Large intestine (tissue), 3 donors: ENCODE data around the gene EIF4B. TPM values are rescaled to one million over a fixed set of nuclear protein-coding genes. Genes with fewer than 3 reads are reported as not detected.

Experiments
- DNase-seq, 2 donors: peaks; one replicate each; pipeline versions ENCODE4 v3.0.0 to v3.0.0-alpha.2; 2013
- H3K27ac ChIP-seq: one replicate; pipeline ENCODE4 v1.5.1; 2013; ENCODE audit warnings: low read length
- H3K27me3 ChIP-seq: 2 replicates; pipeline ENCODE4 v1.6.1; 2013; ENCODE audit warnings: low read length; ENCODE audit not compliant: control insufficient read depth, insufficient read depth
- H3K36me3 ChIP-seq: 2 replicates; pipeline ENCODE4 v1.6.1; 2013; ENCODE audit warnings: low read length; ENCODE audit not compliant: control insufficient read depth, insufficient read depth
- H3K4me1 ChIP-seq: one replicate; pipeline ENCODE4 v1.6.1; 2013; ENCODE audit warnings: low read length; ENCODE audit not compliant: control insufficient read depth, insufficient read depth
- H3K4me3 ChIP-seq: one replicate; pipeline ENCODE4 v1.5.1; 2013; ENCODE audit warnings: low read length
- H3K9me3 ChIP-seq: one replicate; pipeline ENCODE4 v1.6.1; 2013; ENCODE audit warnings: mild to moderate bottlenecking, low read depth, low read length, moderate library complexity; ENCODE audit not compliant: control insufficient read depth
- WGBS: methylation state at CpG from one replicate; pipeline ENCODE4 v1.1.5; 2013; ENCODE audit warnings: low lambda C conversion rate; ENCODE audit not compliant: insufficient coverage; 5-methylcytosine and 5-hydroxymethylcytosine counted together
- polyA plus RNA-seq: library from polyadenylated mRNA; unstranded; fragments of 120-200 nt; gene quantifications from one replicate; pipeline ENCODE4 v1.2.1, GENCODE V29; 2013

The EIF4B gene
- polyA plus RNA-seq, 1 donor, result 418 TPM

DNA sequence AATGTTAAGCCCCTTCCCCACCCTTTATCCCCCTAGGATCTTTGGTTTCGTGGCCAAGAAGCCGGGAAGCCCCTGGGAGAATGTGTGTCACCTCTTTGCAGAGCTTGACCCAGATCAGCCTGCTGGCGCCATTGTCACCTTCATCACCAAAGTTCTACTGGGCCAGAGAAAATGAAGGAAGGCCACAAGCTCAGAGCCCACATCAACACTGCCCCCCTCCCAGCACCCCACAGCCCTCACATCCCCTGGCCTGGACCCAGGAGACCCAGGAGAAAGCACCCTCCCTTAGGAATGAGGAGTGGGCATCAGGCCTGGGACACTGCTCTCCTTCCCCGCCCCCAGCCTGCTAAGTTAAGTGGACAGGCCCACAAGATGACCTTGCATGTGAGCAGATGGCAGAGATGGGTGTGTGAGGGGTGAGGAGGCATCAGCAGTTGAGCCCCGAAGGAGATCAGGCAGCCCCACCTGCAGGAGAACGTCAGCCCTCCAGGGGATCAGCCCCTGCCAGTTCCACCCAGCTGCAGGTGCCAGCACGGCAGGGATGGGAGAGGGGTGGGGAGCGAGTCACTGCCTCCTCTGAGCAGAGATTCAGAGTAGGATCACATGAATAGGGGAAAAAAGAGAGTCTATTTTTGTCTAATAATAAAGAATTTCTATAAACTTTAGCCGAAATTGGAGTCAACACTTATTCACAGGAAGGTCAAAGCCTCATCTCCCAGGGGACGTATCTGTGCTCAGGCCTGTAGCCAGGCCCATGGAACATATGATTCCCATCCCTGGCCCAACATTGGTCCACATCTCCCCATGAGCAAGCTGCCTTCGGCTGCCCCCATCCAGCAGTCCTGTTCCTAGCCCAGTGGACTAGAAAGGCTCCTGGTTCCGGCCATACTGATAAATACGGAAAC is 57.7 kb downstream of the EIF4B start:
- peak in 1 of 2 donors; percentile 4 for DNase-seq
- Histone ChIP-seq H3K4me3 (no peak overlapping the region), H3K4me1 (peaks cover 16% of the 10 kb centered on the region), H3K9me3 (no peaks in the 10 kb centered on the region), H3K36me3 (peaks cover 78% of the 10 kb centered on the region), H3K27ac (no peak overlapping the region), H3K27me3 (no peaks in the 10 kb centered on the region)
- WGBS, result no CpG with 5 or more reads among the region's 13 CpGs

DNA sequence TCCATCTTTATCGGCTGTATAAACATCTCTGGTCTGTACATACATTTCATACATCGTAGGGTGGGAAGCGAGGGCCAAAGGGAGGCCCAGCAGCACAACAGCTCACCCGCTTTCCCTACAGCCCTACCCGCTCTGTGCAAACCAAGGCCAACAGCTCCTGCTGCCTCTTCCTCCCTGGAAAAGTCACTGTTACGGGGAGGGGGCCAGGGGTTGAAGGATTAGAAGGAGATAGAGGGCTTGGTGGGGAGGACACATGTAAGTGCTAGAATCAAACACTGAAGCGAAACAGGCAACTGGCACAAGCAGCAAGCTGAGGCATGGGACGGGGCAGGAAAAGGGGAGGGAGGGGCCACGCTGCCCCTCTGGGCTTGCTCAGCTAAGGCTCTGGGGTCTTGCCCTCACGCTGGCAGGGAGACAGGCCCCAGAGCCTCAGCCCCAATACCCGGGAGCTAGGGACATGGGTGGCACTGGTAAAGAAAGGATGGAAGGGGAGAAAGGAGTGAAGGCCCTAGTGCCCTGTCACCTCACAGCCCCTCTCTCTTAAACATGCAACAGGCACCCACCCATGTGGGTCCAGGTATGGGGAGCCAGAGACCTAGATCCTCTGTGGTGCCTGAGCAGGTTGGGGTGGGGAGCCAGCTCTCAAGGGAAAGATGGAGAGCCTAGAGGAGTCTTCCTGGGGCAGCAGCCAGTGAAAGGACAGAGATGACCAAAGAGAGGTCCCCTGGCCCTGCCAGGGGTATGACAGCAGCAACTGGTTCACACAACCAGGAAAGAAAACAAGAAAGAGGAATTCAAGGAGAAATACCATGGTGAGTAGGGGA is 58.6 kb downstream of the EIF4B start:
- peaks cover 16% of the 10 kb centered on the region for H3K4me1 ChIP-seq
- no CpG with 5 or more reads among the region's 11 CpGs for WGBS
- no peaks in the 10 kb centered on the region for H3K9me3 ChIP-seq
- peak in 1 of 2 donors; percentile 5 for DNase-seq
- no peak overlapping the region for H3K4me3 ChIP-seq
- peaks cover 84% of the 10 kb centered on the region for H3K36me3 ChIP-seq
- no peaks in the 10 kb centered on the region for H3K27me3 ChIP-seq
- no peak overlapping the region for H3K27ac ChIP-seq

DNA sequence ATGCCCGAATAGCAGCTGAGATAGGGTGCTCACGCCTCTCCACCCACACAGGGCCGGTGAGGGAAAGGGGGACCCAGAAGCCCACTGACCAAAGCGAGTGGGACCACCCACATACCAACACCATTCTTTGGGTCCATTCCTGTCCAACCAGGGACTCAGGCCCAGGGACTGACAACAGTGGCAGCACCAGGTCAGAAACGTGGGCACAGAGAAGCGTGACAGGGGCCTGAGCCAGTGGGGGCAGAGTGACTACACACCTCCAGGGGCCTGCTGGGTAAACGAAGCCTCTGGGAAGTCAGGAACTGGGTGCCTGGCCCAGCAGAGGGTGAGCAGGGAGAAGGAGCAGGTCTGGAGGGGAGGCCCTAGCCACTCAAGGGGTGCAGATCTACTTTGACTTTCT is 59.2 kb downstream of the EIF4B start:
- Histone ChIP-seq H3K27me3 (no peaks in the 10 kb centered on the region), H3K9me3 (no peaks in the 10 kb centered on the region), H3K4me1 (peaks cover 16% of the 10 kb centered on the region), H3K4me3 (no peak overlapping the region), H3K27ac (no peak overlapping the region), H3K36me3 (peaks cover 85% of the 10 kb centered on the region)
- no CpG with 5 or more reads among the region's 7 CpGs for WGBS
- no peak for DNase-seq

DNA sequence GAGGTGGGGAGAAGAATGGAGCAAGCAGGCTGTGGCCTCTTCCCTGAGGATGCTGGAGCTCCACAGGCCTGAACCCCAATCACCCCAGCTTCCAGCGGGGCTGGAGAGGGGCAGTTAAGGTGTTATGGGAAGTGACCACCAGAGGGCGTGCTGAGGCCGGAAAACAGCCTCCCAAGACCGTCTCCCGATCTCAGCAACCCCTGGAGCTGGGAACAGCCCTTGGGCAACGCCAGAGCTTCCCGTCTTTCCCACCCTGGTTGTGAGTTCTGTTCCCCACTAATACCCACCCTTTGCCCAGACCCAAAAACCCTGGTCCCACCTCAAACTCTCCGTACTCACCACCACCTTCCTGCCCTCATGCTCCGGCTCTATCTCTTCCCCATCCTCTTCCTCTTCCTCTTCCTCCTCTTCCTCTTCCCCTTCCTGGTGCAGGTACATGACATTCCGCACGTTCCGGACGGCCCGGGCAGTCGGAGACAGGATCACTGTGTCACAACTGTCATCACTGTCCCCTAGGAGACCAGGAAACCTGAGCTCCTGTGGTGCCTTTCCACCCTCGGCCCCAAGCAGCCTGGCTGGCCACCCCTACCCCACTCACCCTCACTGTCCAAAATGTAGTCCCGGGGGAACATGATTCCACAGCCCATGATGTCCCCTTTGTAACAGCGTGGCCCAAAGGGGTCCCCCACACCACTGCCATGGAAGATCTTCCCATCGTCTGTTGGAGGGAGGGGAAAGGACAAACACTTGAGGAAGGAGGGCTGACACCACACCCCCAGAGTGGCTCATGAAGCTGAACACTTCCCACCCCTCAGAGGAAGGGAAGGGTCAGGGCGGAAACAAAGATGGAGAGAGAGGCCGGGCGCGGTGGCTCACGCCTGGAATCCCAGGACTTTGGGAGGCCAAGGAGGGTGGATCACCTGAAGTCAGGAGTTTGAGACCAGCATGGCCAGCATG is 60.0 kb downstream of the EIF4B start:
- H3K36me3 ChIP-seq, result peaks cover 86% of the 10 kb centered on the region
- WGBS, result 80% methylated on average over 2 of the region's 24 CpGs
- no peaks in the 10 kb centered on the region for H3K9me3 ChIP-seq
- no peak overlapping the region for H3K27ac ChIP-seq
- peaks cover 12% of the 10 kb centered on the region for H3K4me1 ChIP-seq
- H3K4me3 ChIP-seq, result no peak overlapping the region
- DNase-seq, result peak; percentile 67 to 77
- no peaks in the 10 kb centered on the region for H3K27me3 ChIP-seq

DNA sequence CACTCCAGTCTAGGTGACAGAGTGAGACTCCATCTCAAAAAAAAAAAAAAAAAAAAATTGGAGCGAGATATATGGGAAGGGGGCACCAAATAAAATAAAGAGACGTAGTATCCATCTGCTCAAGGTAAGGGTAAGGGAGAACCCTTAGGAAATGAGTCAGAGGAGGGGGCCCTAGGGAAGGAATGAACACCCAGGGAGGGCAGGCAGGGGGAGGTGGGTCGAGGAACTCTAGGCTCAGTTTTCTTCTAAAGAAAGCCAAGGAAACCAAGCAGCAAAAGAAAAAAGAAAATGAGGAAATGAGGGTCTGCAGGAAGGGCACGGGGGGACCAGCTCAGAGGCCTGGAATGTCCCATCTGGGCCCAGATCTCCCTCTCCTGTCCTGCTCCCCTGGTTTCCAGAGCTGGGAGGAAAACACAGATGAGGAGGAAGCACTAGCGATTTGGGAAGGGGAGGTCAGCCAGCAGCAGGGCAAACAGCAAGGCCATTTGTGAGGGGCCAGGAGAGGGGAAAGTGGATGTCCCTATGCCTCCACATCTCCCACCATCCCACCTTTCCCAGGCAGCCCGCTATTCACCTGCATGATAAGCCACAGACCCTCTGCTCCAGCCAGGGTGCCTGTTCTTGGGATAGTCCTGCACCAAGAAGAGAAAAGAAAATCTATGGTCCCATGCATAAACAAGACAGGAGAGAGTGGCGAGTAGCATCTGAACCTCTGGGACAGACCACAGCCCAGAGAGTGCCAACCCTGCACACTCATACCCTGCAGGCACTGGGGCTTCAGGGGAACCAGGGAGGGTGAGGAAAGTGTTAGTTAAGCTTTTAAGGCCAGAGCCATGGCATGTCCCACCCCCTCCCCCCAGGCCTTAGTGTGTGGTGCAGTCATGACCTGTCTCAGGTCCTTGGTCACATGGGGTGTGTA is 61.1 kb downstream of the EIF4B start:
- H3K36me3 ChIP-seq, result peaks cover 82% of the 10 kb centered on the region
- H3K27ac ChIP-seq, result no peak overlapping the region
- DNase-seq, result peak in 1 of 2 donors; percentile 3
- WGBS, result 79% methylated on average over 3 of the region's 7 CpGs
- no peak overlapping the region for H3K4me3 ChIP-seq
- H3K9me3 ChIP-seq, result no peaks in the 10 kb centered on the region
- peaks cover 6% of the 10 kb centered on the region for H3K4me1 ChIP-seq
- H3K27me3 ChIP-seq, result no peaks in the 10 kb centered on the region

DNA sequence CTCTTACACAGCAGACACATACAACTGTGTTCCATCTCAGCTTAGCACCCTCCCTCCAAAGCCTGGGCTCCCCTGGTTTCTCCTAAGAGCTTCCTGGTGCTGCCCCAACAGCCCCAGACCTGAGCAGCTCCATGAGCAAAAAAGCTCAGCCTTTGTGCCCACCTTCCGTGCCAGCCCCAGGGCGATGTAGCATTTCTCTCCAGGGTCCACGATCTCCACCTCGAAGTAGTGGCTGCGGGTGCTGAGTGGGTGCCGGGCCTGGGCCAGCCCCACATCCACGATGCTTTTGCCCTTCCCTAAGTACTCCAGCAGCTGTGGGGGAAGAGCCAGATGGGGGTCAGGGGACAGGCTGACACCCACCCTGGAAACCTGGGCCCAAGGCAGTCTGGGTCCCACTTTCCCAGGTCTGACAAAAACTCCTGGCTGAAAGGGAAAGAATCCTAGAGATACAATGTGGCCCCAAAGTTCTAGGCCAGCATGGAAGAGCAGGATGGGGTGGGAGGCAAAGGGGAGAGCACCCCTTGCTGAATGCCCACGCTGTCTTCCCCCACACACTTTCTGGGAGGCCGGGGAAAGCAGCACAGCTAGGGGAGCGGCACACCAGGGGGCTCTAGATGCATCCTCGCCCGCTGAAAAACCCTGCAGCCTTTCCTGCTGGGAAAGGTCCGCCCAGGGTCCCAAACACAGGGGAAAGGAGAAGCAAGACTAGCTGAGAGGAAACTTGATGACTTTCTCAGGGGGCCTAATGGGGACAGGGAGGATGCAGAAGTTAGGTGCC is 61.9 kb downstream of the EIF4B start:
- DNase-seq, result no peak
- no peak overlapping the region for H3K27ac ChIP-seq
- no peaks in the 10 kb centered on the region for H3K9me3 ChIP-seq
- peaks cover 81% of the 10 kb centered on the region for H3K36me3 ChIP-seq
- H3K27me3 ChIP-seq, result no peaks in the 10 kb centered on the region
- H3K4me1 ChIP-seq, result peaks cover 6% of the 10 kb centered on the region
- WGBS, result no CpG with 5 or more reads among the region's 13 CpGs
- no peak overlapping the region for H3K4me3 ChIP-seq

DNA sequence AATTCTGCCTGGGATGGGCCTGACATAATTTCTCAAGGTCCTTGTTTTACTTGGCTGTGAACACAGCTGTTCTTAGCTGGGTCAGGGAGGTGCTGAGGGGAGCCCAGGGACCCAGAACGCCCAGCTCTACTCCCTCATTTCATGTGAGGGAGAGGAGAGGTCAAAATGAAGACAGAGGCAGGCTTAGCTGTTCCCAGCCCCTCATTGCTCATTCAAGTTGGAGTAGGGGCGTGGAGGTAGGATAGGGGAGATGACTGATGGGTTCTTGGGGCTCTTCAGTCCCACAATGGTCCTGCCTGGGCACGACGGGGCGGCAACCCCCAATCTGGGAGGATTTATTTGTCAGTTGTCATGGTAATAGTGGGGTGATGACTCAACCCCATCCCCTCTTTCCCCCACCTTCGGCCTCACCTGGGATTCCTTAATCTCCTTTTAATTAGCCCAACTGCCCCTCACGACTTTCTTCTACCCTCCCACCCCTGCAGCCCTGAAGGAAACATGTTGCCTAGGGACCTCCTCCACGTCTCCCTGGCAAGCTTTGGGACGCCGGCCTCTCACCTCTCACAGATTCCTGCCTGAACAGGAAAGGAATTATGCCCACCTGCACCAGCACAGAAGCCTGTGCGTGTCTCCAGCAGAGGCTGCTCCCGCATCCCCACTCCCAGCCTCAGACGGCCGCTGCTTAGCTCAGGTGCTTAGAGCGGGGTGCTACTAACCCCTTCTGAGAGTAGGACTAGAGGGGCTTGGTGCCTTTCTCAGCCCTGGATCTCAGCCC is 62.7 kb downstream of the EIF4B start:
- peaks cover 79% of the 10 kb centered on the region for H3K36me3 ChIP-seq
- H3K27ac ChIP-seq, result no peak overlapping the region
- H3K27me3 ChIP-seq, result no peaks in the 10 kb centered on the region
- peaks cover 8% of the 10 kb centered on the region for H3K4me1 ChIP-seq
- H3K9me3 ChIP-seq, result no peaks in the 10 kb centered on the region
- H3K4me3 ChIP-seq, result no peak overlapping the region
- no peak for DNase-seq
- WGBS, result no CpG with 5 or more reads among the region's 15 CpGs

DNA sequence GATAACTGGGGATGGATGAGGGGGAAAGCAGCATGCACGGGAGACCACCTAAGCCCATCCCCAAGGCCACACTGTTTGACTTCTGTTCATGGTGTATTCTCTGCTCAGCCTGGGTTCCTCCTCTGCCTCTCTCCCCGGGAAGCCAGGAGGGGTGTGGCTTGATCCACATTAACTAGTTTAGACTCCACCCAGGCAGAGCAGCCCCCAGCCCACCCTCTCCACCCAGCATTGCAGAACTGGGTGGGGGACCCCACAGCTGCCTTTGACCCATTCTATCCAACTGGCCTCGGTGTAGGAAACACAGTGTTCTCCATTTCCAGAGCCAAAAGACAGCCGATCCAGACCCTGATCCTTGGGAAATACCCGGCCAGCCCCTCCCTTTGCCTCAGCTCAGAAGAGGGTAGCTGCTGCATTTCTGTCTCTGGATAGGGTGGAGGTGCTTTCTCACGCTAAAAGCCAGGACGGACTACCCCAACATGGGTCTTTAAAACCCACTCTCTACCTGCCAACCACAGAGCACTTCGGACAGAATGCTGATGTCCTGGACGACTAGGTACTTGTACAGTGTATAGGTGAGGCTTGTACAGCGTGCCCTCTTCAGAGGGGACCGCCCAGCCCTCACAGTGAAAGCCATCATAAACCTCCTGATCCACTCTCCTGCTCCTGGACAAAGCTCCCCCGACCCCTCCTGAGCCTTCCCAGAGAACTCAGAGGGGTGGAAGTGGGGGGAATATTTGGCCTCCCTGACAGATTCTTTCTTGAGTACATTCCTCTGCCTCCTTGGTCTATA is 63.6 kb downstream of the EIF4B start:
- H3K4me1 ChIP-seq, result peaks cover 8% of the 10 kb centered on the region
- H3K27me3 ChIP-seq, result no peaks in the 10 kb centered on the region
- H3K4me3 ChIP-seq, result no peak overlapping the region
- H3K27ac ChIP-seq, result no peak overlapping the region
- no CpG with 5 or more reads among the region's 12 CpGs for WGBS
- H3K9me3 ChIP-seq, result no peaks in the 10 kb centered on the region
- DNase-seq, result no peak
- peaks cover 78% of the 10 kb centered on the region for H3K36me3 ChIP-seq
